ENCODE results near the gene RBM19. TPM values are rescaled to one million over a fixed set of nuclear protein-coding genes. Genes with fewer than 3 reads are reported as not detected.

Gene RBM19
- total and polyA plus RNA-seq, 3 donors from 2014 or later: 28.9 to 55.4 (median 49.5) TPM

DNA sequence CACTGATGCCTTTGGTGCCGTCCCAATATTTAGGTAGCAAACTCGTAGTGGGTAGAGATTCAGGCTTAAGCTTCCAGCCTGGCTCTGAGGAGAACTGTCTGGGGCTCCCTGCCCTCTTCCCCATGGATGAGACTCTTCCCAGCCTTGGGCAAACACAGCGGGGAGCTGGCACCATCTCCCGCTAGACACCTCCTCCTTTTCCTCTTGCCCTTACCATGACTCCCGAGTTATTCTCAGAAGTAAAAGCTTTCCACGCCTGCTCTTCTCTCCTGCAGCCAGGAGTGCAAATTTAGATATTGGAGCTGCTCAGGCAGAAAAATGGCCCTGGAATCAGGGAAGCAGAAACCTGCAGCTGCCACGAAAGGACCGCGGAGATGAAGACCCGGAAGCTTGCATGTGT lies 45.6 kb upstream of the RBM19 start:
- intact Hi-C loops (cut with DNase I; ENCODE audit: low total_unique reads): no loop called here
- no peak overlapping the region for H3K4me3 ChIP-seq
- no peaks in the 10 kb centered on the region for H3K27me3 ChIP-seq
- no peaks in the 10 kb centered on the region for H3K4me1 ChIP-seq
- no peaks in the 10 kb centered on the region for H3K36me3 ChIP-seq (ENCODE audit: low read depth, missing control alignments)
- 42 to 59% methylated on average over 10 of the region's 10 CpGs for WGBS, 2 donors
- DNase-seq: no peak
- TF ChIP-seq CTCF (IDR thresholded peaks at IDR 0.05) (no peak), POLR2A (IDR thresholded peaks at IDR 0.05) (no peak)
- H3K9me3 ChIP-seq: no peaks in the 10 kb centered on the region
- no peak overlapping the region for H3K27ac ChIP-seq

GRCh38 chr12:114006482-114007425 lies 40.6 kb upstream of the RBM19 start:
- WGBS, 2 donors: 85 to 87% methylated on average over 11 of the region's 11 CpGs
- no peak for DNase-seq
- intact Hi-C loops (cut with DNase I; ENCODE audit: low total_unique reads): no loop called here
- Histone ChIP-seq H3K36me3 (ENCODE audit: low read depth, missing control alignments) (no peaks in the 10 kb centered on the region), H3K27me3 (no peaks in the 10 kb centered on the region), H3K4me3 (no peak overlapping the region), H3K27ac (no peak overlapping the region), H3K4me1 (no peaks in the 10 kb centered on the region), H3K9me3 (no peaks in the 10 kb centered on the region)
- TF ChIP-seq POLR2A (IDR thresholded peaks at IDR 0.05): no peak

- H3K36me3 ChIP-seq (ENCODE audit: low read depth, missing control alignments): no peaks in the 10 kb centered on the region
- H3K27ac ChIP-seq: no peak overlapping the region
- WGBS, 2 donors: 82 to 92% methylated on average over 3 of the region's 3 CpGs
- intact Hi-C loops (cut with DNase I; ENCODE audit: low total_unique reads): no loop called here
- no peaks in the 10 kb centered on the region for H3K4me1 ChIP-seq
- TF ChIP-seq POLR2A (IDR thresholded peaks at IDR 0.05): no peak
- no peak for TF ChIP-seq CTCF (IDR thresholded peaks at IDR 0.05)
- no peak overlapping the region for H3K4me3 ChIP-seq
- H3K27me3 ChIP-seq: no peaks in the 10 kb centered on the region
- no peak for DNase-seq
- no peaks in the 10 kb centered on the region for H3K9me3 ChIP-seq
Observed at GRCh38 chr12:114004402-114004801, 38.3 kb upstream of the RBM19 start.

DNA sequence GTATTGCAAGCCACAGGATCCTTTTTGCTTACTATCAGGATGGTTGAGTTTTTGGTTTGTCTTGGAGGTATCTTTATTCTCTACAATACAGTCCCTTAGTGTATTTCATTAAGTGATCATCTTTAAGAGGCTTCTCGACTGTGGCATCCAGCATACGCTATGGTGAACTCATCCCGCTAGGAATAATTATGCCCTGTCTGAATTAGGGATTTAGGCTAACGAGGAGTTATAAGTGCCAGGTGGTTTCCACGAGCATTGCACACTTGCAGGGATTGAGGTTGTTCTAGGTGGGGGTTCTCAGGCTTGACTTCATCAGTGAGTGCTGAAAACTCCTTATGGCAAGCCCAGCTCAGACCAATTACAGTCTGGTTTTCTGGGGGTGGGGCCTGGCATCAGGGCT lies 37.2 kb upstream of the RBM19 start:
- H3K9me3 ChIP-seq: no peaks in the 10 kb centered on the region
- DNase-seq: no peak
- 73 to 83% methylated on average over 5 of the region's 5 CpGs for WGBS, 2 donors
- H3K36me3 ChIP-seq (ENCODE audit: low read depth, missing control alignments): no peaks in the 10 kb centered on the region
- no peak overlapping the region for H3K27ac ChIP-seq
- no peaks in the 10 kb centered on the region for H3K4me1 ChIP-seq
- intact Hi-C loops (cut with DNase I; ENCODE audit: low total_unique reads): no loop called here
- TF ChIP-seq CTCF (IDR thresholded peaks at IDR 0.05): no peak
- TF ChIP-seq POLR2A (IDR thresholded peaks at IDR 0.05): no peak
- no peak overlapping the region for H3K4me3 ChIP-seq
- no peaks in the 10 kb centered on the region for H3K27me3 ChIP-seq

DNA sequence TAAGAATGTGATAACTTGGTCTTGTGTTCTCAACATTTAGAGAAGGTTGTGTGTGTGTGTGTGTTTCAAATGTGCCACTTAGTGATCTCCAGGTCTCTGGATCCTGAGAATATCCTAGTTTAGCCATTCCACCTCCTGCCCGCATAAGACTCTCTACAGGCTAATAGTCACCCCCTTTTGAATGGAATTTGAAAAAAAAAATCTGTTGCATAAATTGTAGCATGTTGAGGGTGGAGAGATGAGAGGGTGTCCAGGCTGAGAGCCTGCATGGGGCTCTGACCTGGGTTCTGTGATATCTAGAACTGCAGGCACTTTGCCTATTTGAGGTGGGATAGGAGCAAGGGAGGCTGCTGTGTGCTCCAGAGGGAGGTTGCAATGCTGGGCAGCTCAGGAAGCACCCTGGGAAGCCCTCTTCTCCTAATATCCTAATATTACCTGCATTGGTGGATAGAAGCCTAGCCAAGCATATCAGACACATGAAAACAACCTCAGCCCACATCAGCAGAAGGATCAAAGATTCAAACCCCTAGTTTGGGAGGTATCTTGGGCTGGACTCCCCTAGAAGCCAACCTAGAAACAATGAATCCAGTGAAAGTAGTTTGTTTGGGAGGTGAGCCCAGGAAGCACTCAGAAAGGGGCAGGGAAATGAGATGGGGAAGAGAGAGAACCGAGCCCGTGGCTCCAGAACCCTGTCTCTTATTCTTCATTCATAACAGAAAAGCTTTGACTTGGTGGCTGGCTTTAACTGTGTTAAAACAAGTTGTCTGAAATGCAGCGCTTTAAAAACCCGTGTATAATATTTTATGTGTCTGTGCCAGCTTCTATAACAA lies 35.6 kb upstream of the RBM19 start:
- no peaks in the 10 kb centered on the region for H3K9me3 ChIP-seq
- H3K4me1 ChIP-seq: no peaks in the 10 kb centered on the region
- no peak overlapping the region for H3K27ac ChIP-seq
- no peak overlapping the region for H3K4me3 ChIP-seq
- DNase-seq: no peak
- H3K27me3 ChIP-seq: no peaks in the 10 kb centered on the region
- TF ChIP-seq POLR2A (IDR thresholded peaks at IDR 0.05) (no peak), CTCF (IDR thresholded peaks at IDR 0.05) (no peak)
- H3K36me3 ChIP-seq (ENCODE audit: low read depth, missing control alignments): no peaks in the 10 kb centered on the region
- WGBS, 2 donors: 83 to 84% methylated on average over 5 of the region's 5 CpGs
- intact Hi-C loops (cut with DNase I; ENCODE audit: low total_unique reads): no loop called here
